ENCODE measurements around the gene RHNO1.

DNA sequence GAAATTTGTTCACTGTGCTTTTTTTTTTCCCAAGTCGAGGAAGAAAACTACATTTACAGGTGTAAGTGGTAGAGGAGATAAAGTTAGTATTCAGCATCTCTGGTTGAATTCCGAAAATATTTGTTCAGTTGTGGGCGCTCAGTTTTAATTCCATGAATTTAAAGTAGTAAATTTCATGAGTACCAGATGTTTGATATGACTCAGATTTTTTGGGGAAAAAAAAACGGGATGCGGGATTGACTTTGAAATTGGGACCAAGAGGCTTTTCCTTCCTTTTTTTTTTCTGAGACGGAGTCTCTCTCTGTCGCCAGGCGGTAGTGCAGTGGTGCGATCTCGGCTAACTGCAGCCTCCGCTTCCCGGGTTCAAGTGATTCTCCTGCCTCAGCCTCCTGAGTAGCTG is 15.2 kb downstream of the RHNO1 start:
- TF ChIP-seq, protein P1, sequence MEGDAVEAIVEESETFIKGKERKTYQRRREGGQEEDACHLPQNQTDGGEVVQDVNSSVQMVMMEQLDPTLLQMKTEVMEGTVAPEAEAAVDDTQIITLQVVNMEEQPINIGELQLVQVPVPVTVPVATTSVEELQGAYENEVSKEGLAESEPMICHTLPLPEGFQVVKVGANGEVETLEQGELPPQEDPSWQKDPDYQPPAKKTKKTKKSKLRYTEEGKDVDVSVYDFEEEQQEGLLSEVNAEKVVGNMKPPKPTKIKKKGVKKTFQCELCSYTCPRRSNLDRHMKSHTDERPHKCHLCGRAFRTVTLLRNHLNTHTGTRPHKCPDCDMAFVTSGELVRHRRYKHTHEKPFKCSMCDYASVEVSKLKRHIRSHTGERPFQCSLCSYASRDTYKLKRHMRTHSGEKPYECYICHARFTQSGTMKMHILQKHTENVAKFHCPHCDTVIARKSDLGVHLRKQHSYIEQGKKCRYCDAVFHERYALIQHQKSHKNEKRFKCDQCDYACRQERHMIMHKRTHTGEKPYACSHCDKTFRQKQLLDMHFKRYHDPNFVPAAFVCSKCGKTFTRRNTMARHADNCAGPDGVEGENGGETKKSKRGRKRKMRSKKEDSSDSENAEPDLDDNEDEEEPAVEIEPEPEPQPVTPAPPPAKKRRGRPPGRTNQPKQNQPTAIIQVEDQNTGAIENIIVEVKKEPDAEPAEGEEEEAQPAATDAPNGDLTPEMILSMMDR (conservative IDR thresholded peaks at IDR 0.05; ENCODE audit: low read depth, low read length), result no peak
- TF ChIP-seq POLR2A (IDR thresholded peaks at IDR 0.05; ENCODE audit: low read depth, low read length), result no peak
- no peak for TF ChIP-seq RAD21 (IDR thresholded peaks at IDR 0.05; ENCODE audit: low read length)
- TF ChIP-seq BHLHE40 (IDR thresholded peaks at IDR 0.05; ENCODE audit: low read depth, low read length), result no peak
- no peak for TF ChIP-seq CEBPB (IDR thresholded peaks at IDR 0.05; ENCODE audit: low read depth, low read length)

Data from IMR-90 (cell line).